Neuronal stem cell (in vitro differentiated cells): ENCODE data around the gene ZSWIM4.
A peak's percentile ranks its signal among the peaks of the same experiment; 100 is the strongest.

Experiments used
- DNase-seq: peaks from one replicate; pipeline ENCODE4 v3.0.0-alpha.2; 2013; ENCODE audit warnings: low spot score
- H2AFZ ChIP-seq: one replicate; pipeline ENCODE4 v1.6.1; 2013; ENCODE audit warnings: mild to moderate bottlenecking, low read length, inconsistent platforms
- H2AK5ac ChIP-seq: 2 replicates; pipeline ENCODE4 v1.6.1; 2013; ENCODE audit warnings: low read depth, mild to moderate bottlenecking, inconsistent platforms, low read length, moderate library complexity, mixed read lengths
- H2BK120ac ChIP-seq: 2 replicates; pipeline ENCODE4 v1.6.1; 2013; ENCODE audit warnings: low read depth, mild to moderate bottlenecking, inconsistent platforms, low read length, moderate library complexity, mixed read lengths
- H2BK12ac ChIP-seq: one replicate; pipeline ENCODE4 v1.6.1; 2013; ENCODE audit warnings: low read length, inconsistent platforms
- H2BK15ac ChIP-seq: 2 replicates; pipeline ENCODE4 v1.6.1; 2013; ENCODE audit warnings: mild to moderate bottlenecking, low read length, inconsistent platforms, mixed read lengths
- H2BK5ac ChIP-seq: one replicate; pipeline ENCODE4 v1.6.1; 2013; ENCODE audit warnings: inconsistent platforms, mild to moderate bottlenecking, low read length, moderate library complexity
- H3K14ac ChIP-seq: one replicate; pipeline ENCODE4 v1.6.1; 2013; ENCODE audit warnings: low read length, inconsistent platforms
- H3K18ac ChIP-seq: 2 replicates; pipeline ENCODE4 v1.6.1; 2013; ENCODE audit warnings: low read length, inconsistent platforms
- H3K23ac ChIP-seq: 2 replicates; pipeline ENCODE4 v1.6.1; 2013; ENCODE audit warnings: low read depth, mild to moderate bottlenecking, mixed read lengths, low read length, inconsistent platforms; ENCODE audit not compliant: poor library complexity
- H3K27ac ChIP-seq: replicated peaks from 3 replicates; pipeline ENCODE4 v1.5.1; 2013; ENCODE audit warnings: low read length, inconsistent platforms
- H3K27me3 ChIP-seq, 3 experiments: 2 replicates each; pipeline ENCODE4 v1.6.1; 2013; ENCODE audit warnings: low read length in 3 of 3, mild to moderate bottlenecking in 2 of 3, inconsistent platforms in 1 of 3, low read depth in 1 of 3, mixed read lengths in 1 of 3, moderate library complexity in 1 of 3; ENCODE audit not compliant: control insufficient read depth in 3 of 3, insufficient read depth in 3 of 3
- H3K36me3 ChIP-seq, 2 donors: replicated peaks in 1 of 2; 2 replicates each; pipeline ENCODE4 v1.6.1; 2013; ENCODE audit warnings: low read length in 2 of 2; ENCODE audit not compliant: control insufficient read depth in 2 of 2, insufficient read depth in 2 of 2
- H3K4ac ChIP-seq: 2 replicates; pipeline ENCODE4 v1.6.1; 2013; ENCODE audit warnings: inconsistent platforms, mild to moderate bottlenecking, low read length, moderate library complexity
- H3K4me1 ChIP-seq, 2 donors: 1 replicate in 1 of 2; 2 replicates in 1 of 2; pipeline ENCODE4 v1.6.1; 2013; ENCODE audit warnings: low read length in 2 of 2, low read depth in 1 of 2; ENCODE audit not compliant: control insufficient read depth in 2 of 2, insufficient read depth in 1 of 2
- H3K4me2 ChIP-seq: one replicate; pipeline ENCODE4 v1.6.1; 2013; ENCODE audit warnings: mild to moderate bottlenecking, low read length, inconsistent platforms; ENCODE audit not compliant: insufficient read depth, poor library complexity, severe bottlenecking
- H3K4me3 ChIP-seq, 2 donors: 2 replicates each; pipeline ENCODE4 v1.5.1; 2013; ENCODE audit warnings: low read length in 2 of 2, mild to moderate bottlenecking in 2 of 2, inconsistent platforms in 1 of 2, moderate library complexity in 1 of 2
- H3K79me1 ChIP-seq: one replicate; pipeline ENCODE4 v1.6.1; 2013; ENCODE audit warnings: low read depth, mild to moderate bottlenecking, inconsistent platforms, low read length, moderate library complexity
- H3K9ac ChIP-seq: one replicate; pipeline ENCODE4 v1.6.1; 2013; ENCODE audit warnings: mild to moderate bottlenecking, low read depth, low read length, inconsistent platforms; ENCODE audit not compliant: poor library complexity
- H3K9me3 ChIP-seq, 2 donors: replicated peaks in 1 of 2; 2 replicates each; pipeline versions ENCODE3 to v1.6.1; 2013; ENCODE audit warnings: low read length in 2 of 2, mild to moderate bottlenecking in 2 of 2, inconsistent platforms in 1 of 2, low read depth in 1 of 2, mixed read lengths in 1 of 2, moderate library complexity in 1 of 2; ENCODE audit not compliant: control insufficient read depth in 2 of 2, insufficient read depth in 1 of 2
- H4K8ac ChIP-seq: one replicate; pipeline ENCODE4 v1.6.1; 2013; ENCODE audit warnings: low read depth, mild to moderate bottlenecking, inconsistent platforms, low read length, moderate library complexity
- H4K91ac ChIP-seq: one replicate; pipeline ENCODE4 v1.6.1; 2013; ENCODE audit warnings: low read length, low read depth, mild to moderate bottlenecking, inconsistent platforms; ENCODE audit not compliant: poor library complexity
- WGBS, 2 donors: extraction: QIAGEN DNeasy Blood & Tissue Kit; methylation state at CpG; one replicate each; pipeline ENCODE4 v1.1.7; 2013; ENCODE audit warnings: missing lambda C conversion rate in 2 of 2, mixed read lengths in 1 of 2; ENCODE audit not compliant: insufficient read length in 2 of 2, insufficient replicate concordance in 1 of 2; ENCODE audit errors: extremely low coverage in 2 of 2; 5-methylcytosine and 5-hydroxymethylcytosine counted together

ZSWIM4 gene

DNA sequence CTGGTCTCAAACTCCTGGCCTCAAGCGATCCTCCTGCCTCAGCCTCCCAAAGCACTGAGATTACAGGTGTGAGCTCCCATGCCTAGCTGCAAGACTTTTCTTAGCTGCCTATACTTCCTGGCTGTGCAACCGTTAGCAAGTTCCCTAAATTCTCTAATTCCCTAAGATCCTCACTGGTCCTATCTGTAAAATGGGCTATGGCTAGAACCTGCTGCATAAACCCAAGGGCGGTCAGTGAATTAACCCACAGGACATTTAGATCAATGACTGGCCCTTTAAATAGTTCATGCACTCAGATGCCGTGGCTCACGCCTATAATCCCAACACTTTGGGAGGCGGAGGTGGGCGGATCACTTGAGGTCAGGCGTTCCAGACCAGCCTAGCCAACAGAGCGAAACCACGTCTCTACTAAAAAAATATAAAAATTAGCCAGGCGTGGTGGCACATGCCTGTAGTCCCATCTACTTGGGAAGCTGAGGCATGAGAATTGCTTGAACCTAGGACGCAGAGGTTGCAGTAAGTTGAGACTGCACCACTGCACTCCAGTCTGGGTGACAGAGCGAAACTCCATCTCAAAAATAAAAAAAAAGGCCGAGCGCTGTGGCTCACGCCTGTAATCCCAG is 25.1 kb upstream of the ZSWIM4 start:
- Histone ChIP-seq H4K8ac (no peak overlapping the region), H3K79me1 (no peaks in the 10 kb centered on the region), H3K4ac (no peak overlapping the region), H3K4me3 (no peak overlapping the region), H2BK12ac (no peak overlapping the region), H3K27ac (no peak overlapping the region), H4K91ac (no peak overlapping the region), H3K14ac (no peak overlapping the region), H3K4me1 (peaks cover 0 to 5% of the 10 kb centered on the region in 2 donors), H2AK5ac (no peak overlapping the region), H3K23ac (no peak overlapping the region), H2BK5ac (no peak overlapping the region), H3K36me3 (peaks cover 0 to 11% of the 10 kb centered on the region in 2 donors), H3K27me3 (peaks cover 0 to 6% (median 0%) of the 10 kb centered on the region in 3 experiments), H3K4me2 (no peak overlapping the region), H3K9ac (no peak overlapping the region), H3K18ac (no peak overlapping the region), H2BK120ac (no peak overlapping the region), H2AFZ (no peak overlapping the region), H3K9me3 (no peaks in the 10 kb centered on the region), H2BK15ac (no peak overlapping the region)
- DNase-seq, result no peak
- WGBS, 2 donors, result no CpG with 5 or more reads among the region's 16 CpGs

DNA sequence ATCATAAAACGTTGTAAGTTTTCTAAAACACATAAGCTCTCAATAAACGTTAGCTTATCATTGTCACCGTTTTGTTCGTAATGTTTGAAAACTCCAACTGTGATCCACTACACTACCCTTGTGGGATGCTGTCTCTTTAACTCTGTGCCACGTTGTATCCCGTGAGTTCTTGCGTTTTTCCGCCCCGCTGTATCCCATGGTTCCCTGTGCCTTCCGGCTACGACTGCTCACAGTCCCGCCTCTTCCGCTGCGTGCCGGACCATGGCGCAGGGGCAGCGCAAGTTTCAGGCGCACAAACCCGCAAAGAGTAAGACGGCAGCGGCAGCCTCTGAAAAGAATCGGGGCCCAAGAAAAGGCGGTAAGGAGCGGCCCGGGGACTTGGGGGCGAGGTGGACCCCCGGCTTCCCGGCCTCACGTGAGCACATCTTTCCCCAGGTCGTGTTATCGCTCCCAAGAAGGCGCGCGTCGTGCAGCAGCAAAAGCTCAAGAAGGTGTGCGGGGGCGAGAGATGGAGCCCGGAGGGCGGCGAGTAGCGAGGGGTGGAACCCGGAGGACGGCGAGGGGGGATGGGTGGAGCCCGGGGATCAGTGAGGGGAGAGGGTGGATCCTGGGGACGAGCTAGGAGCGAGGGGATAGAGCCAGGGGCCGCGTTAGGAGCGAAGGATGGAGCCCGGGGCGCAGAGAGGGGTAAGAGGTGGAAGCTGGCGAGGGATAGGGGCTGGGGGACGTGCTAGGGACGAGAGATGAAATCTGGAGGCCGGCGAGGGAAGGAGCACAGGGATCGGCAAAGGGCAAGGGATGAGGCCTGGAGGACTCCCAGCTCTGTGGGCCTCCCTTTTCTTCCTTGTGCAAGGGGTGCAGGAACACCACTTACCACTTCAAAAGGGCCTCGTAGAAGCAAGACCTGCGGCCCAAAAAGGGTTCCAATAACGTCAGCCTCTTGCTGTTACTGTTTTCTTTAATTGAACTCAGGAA is 20.7 kb upstream of the ZSWIM4 start, which contains the start of gene C19orf53:
TSS of gene C19orf53 (plus strand) at position 240 of the 975 bp plus-strand sequence. CDS start at position 262, 22 bp downstream.
- H2BK5ac ChIP-seq, result peak within 1 kb of the TSS; percentile 90
- H3K9me3 ChIP-seq, result peaks cover 4% of the 10 kb centered on the region in 2 donors
- H4K91ac ChIP-seq, result no peak within 1 kb of the TSS
- no peak within 1 kb of the TSS for H4K8ac ChIP-seq
- peaks cover 8% of the 10 kb centered on the region for H3K79me1 ChIP-seq
- H3K4me3 ChIP-seq, result peak within 1 kb of the TSS; percentile 65 to 87
- H2AFZ ChIP-seq, result peak within 1 kb of the TSS; percentile 69
- peak within 1 kb of the TSS; percentile 92 for H3K9ac ChIP-seq
- peak within 1 kb of the TSS; percentile 49 for H3K4me2 ChIP-seq
- no peaks in the 10 kb centered on the region for H3K27me3 ChIP-seq
- peak within 1 kb of the TSS; percentile 99 for H3K18ac ChIP-seq
- H3K23ac ChIP-seq, result peak within 1 kb of the TSS; percentile 100
- H3K14ac ChIP-seq, result no peak within 1 kb of the TSS
- peak; percentile 81 for DNase-seq
- WGBS, 2 donors, result no CpG with 5 or more reads among the region's 61 CpGs
- H2BK120ac ChIP-seq, result no peak within 1 kb of the TSS
- no peak within 1 kb of the TSS for H3K4ac ChIP-seq
- H3K27ac ChIP-seq, result peak within 1 kb of the TSS; percentile 92
- peak within 1 kb of the TSS; percentile 39 for H2AK5ac ChIP-seq
- peaks cover 0 to 6% of the 10 kb centered on the region in 2 donors for H3K4me1 ChIP-seq
- no peak within 1 kb of the TSS for H2BK12ac ChIP-seq
- no peak within 1 kb of the TSS for H2BK15ac ChIP-seq
- peaks cover 28 to 34% of the 10 kb centered on the region in 2 donors for H3K36me3 ChIP-seq

DNA sequence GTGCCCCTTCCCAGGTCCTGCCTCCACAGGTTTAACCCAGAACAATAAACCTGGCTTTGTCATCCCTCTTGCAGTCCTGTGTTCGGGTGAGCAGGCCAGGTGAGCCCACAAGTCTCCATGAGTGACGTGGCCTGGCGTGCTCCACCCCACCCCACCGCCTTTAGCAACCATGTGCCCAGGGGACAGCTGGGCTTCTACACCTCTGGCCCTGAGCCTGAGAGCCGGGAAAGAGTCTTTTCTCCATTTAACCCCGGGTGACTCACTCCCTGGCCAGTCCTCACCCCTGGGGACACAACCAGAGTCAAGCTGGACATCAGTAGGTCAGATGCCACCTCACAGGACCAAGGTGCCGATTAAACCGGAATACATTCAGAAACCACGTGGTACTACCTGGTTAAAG is 16.8 kb upstream of the ZSWIM4 start:
- Histone ChIP-seq H3K27me3 (no peaks in the 10 kb centered on the region), H3K79me1 (peaks cover 8% of the 10 kb centered on the region), H3K4me1 (peaks cover 11% of the 10 kb centered on the region in 2 donors), H3K9ac (no peak overlapping the region), H3K9me3 (peaks cover 4 to 6% of the 10 kb centered on the region in 2 donors), H4K91ac (no peak overlapping the region), H3K36me3 (peaks cover 25 to 40% of the 10 kb centered on the region in 2 donors), H3K14ac (no peak overlapping the region), H2AFZ (no peak overlapping the region), H3K4ac (no peak overlapping the region), H3K27ac (no peak overlapping the region), H2BK5ac (no peak overlapping the region), H2AK5ac (no peak overlapping the region), H3K18ac (no peak overlapping the region), H4K8ac (no peak overlapping the region), H3K4me3 (no peak overlapping the region), H2BK120ac (no peak overlapping the region), H3K4me2 (no peak overlapping the region), H2BK15ac (no peak overlapping the region), H3K23ac (no peak overlapping the region), H2BK12ac (no peak overlapping the region)
- DNase-seq, result no peak
- WGBS, 2 donors, result no CpG with 5 or more reads among the region's 9 CpGs

DNA sequence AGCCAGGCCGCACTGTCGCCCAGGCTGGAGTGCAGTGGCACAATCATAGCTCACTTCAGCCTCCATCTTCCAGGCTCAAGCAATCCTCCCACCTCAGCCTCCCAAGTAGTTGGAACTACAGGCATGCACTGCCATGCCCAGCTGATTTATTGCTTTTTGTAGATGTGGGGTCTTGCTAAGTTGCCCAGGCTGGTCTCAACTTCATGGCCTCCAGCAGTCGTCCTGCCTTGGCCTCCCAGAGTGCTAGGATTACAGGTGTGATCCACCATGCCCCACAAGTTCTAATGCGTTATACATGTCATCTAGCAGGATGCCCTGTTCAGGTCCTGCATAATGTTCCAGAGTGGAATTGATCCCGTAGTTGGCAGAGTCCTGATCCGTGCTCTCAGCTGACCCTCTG is 16.4 kb upstream of the ZSWIM4 start:
- H3K79me1 ChIP-seq, result peaks cover 8% of the 10 kb centered on the region
- H3K9me3 ChIP-seq, result peaks cover 4 to 6% of the 10 kb centered on the region in 2 donors
- WGBS, 2 donors, result no CpG with 5 or more reads among the region's 6 CpGs
- no peak overlapping the region for H3K4me2 ChIP-seq
- H3K9ac ChIP-seq, result no peak overlapping the region
- H3K27me3 ChIP-seq, result no peaks in the 10 kb centered on the region
- no peak overlapping the region for H4K8ac ChIP-seq
- no peak overlapping the region for H2BK15ac ChIP-seq
- no peak overlapping the region for H3K4me3 ChIP-seq
- no peak overlapping the region for H4K91ac ChIP-seq
- H2BK12ac ChIP-seq, result no peak overlapping the region
- DNase-seq, result no peak
- no peak overlapping the region for H3K4ac ChIP-seq
- H3K18ac ChIP-seq, result no peak overlapping the region
- no peak overlapping the region for H2BK5ac ChIP-seq
- H3K14ac ChIP-seq, result no peak overlapping the region
- no peak overlapping the region for H2BK120ac ChIP-seq
- no peak overlapping the region for H2AK5ac ChIP-seq
- H3K23ac ChIP-seq, result no peak overlapping the region
- H3K4me1 ChIP-seq, result peaks cover 11 to 15% of the 10 kb centered on the region in 2 donors
- peaks cover 25 to 40% of the 10 kb centered on the region in 2 donors for H3K36me3 ChIP-seq
- H3K27ac ChIP-seq, result no peak overlapping the region
- no peak overlapping the region for H2AFZ ChIP-seq
